OCI-LY3 (cell line): Measurements from ENCODE around the gene POM121L2.

ENCODE experiments used
- CTCF ChIP-seq: fragments of 200-600, 300-600 bp; sonication (generic); IDR thresholded peaks from 2 replicates; pipeline ENCODE4 v1.5.1; 2014; ENCODE audit warnings: antibody characterized with exemption, low read length, low read depth
- EZH2phosphoT487 ChIP-seq: fragments of 200-600 bp; shearing (Covaris generic); IDR thresholded peaks from 2 replicates; pipeline ENCODE4 v1.6.1; 2018; ENCODE audit warnings: antibody characterized with exemption, mixed run types, low read depth

GRCh38 chr6:27275025-27275956 is 36.8 kb downstream of the POM121L2 start:
- TF ChIP-seq CTCF (no peak), EZH2phosphoT487 (no peak)
